HepG2 (cell line): Measurements from ENCODE around the gene KPNA3. TPM values are rescaled to one million over a fixed set of nuclear protein-coding genes. Genes with fewer than 3 reads are reported as not detected.
A peak's percentile ranks its signal among the peaks of the same experiment; 100 is the strongest.

Experiments used
- AGO1 ChIP-seq: fragments of 200-400 bp; formaldehyde crosslinking; IDR thresholded peaks from 2 replicates; pipeline ENCODE4 v1.6.1; 2017; ENCODE audit warnings: mild to moderate bottlenecking, low read depth, low read length, moderate library complexity; ENCODE audit not compliant: poor library complexity, severe bottlenecking
- EED ChIP-seq: sonication (generic); formaldehyde crosslinking; IDR thresholded peaks from 2 replicates; pipeline ENCODE4 v1.5.0; 2020; ENCODE audit warnings: mild to moderate bottlenecking, missing genetic modification reagents
- GATAD1 ChIP-seq: IDR thresholded peaks from 2 replicates; pipeline ENCODE4 v1.6.1; 2016; ENCODE audit warnings: missing genetic modification reagents, missing compliant biosample characterization
- KAT7 ChIP-seq: IDR thresholded peaks from 2 replicates; pipeline ENCODE4 v1.6.1; 2018; ENCODE audit warnings: borderline replicate concordance, missing compliant biosample characterization
- RARG ChIP-seq: sonication (generic); formaldehyde crosslinking; IDR thresholded peaks from 2 replicates; pipeline ENCODE4 v1.4.0; 2020; ENCODE audit warnings: low read depth, mild to moderate bottlenecking, missing genetic modification reagents
- SMC3 ChIP-seq: IDR thresholded peaks from 2 replicates; pipeline ENCODE4 v1.6.1; 2011; ENCODE audit warnings: low read length, improper control_type of control experiment
- ZBTB21 ChIP-seq: sonication (generic); formaldehyde crosslinking; IDR thresholded peaks from 2 replicates; pipeline ENCODE4 v1.4.0; 2020; ENCODE audit warnings: missing genetic modification reagents
- ZIK1 ChIP-seq: sonication (generic); formaldehyde crosslinking; IDR thresholded peaks from 2 replicates; pipeline ENCODE4 v1.5.0; 2020; ENCODE audit warnings: mild to moderate bottlenecking, low read depth, missing genetic modification reagents, borderline replicate concordance
- ZNF556 ChIP-seq: sonication (generic); formaldehyde crosslinking; IDR thresholded peaks from 2 replicates; pipeline ENCODE4 v1.4.0; 2020; ENCODE audit warnings: mild to moderate bottlenecking, missing genetic modification reagents, borderline replicate concordance
- ZNF567 ChIP-seq: sonication (generic); formaldehyde crosslinking; IDR thresholded peaks from 2 replicates; pipeline ENCODE4 v1.8.1; 2023; ENCODE audit warnings: mild to moderate bottlenecking, missing genetic modification reagents, borderline replicate concordance
- ZNF83 ChIP-seq: sonication (generic); formaldehyde crosslinking; IDR thresholded peaks from 2 replicates; pipeline ENCODE4 v1.4.0; 2020; ENCODE audit warnings: missing genetic modification reagents, mild to moderate bottlenecking, borderline replicate concordance
- ZSCAN25 ChIP-seq: sonication (generic); formaldehyde crosslinking; IDR thresholded peaks from 2 replicates; pipeline ENCODE4 v1.8.0; 2022; ENCODE audit warnings: mild to moderate bottlenecking, missing genetic modification reagents
- polyA plus RNA-seq, 8 experiments: library from polyadenylated mRNA; depleted of rRNA in 3 of 8; stranded (reverse) in 7 of 8; unstranded in 1 of 8; fragments of >200 nt; fragmentation: Illumina TruSeq in 4 of 8; extraction: Trizol in 4 of 8; gene quantifications; 2 replicates each; pipeline versions ENCODE4 v1.2.1 to v1.2.3, GENCODE V29; 2011 to 2016; ENCODE audit warnings: low read depth in 4 of 8, missing spikeins in 1 of 8, mixed read lengths in 1 of 8; ENCODE audit not compliant: insufficient read depth in 1 of 8
- total RNA-seq, 5 experiments: library from RNA; depleted of rRNA; stranded (reverse); fragments of >200 nt; fragmentation: Illumina TruSeq; extraction: Trizol; gene quantifications; 2 replicates each; pipeline ENCODE4 v1.2.3, GENCODE V29; 2016; ENCODE audit warnings: low read depth in 1 of 5
- TF ChIP-seq, protein P1 (sequence below): sonication (generic); formaldehyde crosslinking; IDR thresholded peaks from 2 replicates; pipeline ENCODE4 v1.8.1; 2023; ENCODE audit warnings: mild to moderate bottlenecking, missing genetic modification reagents
- TF ChIP-seq, protein P2 (sequence below): sonication (generic); formaldehyde crosslinking; IDR thresholded peaks from 2 replicates; pipeline ENCODE4 v1.5.0; 2020; ENCODE audit warnings: missing genetic modification reagents
- TF ChIP-seq, protein P3 (sequence below): sonication (generic); formaldehyde crosslinking; IDR thresholded peaks from 2 replicates; pipeline ENCODE4 v1.4.0; 2020; ENCODE audit warnings: missing genetic modification reagents, borderline replicate concordance
- TF ChIP-seq, protein P4 (sequence below): sonication (generic); formaldehyde crosslinking; IDR thresholded peaks from 2 replicates; pipeline ENCODE4 v1.4.0; 2020; ENCODE audit warnings: mild to moderate bottlenecking, missing genetic modification reagents, borderline replicate concordance
- TF ChIP-seq, protein P5 (sequence below): sonication (generic); formaldehyde crosslinking; IDR thresholded peaks from 2 replicates; pipeline ENCODE4 v1.4.0; 2020; ENCODE audit warnings: missing genetic modification reagents

KPNA3 gene
- total and polyA plus RNA-seq, 2 of the 13 experiments (the other 11 are each of a cell fraction or from before 2014, with no cell fraction given), result 13.0 to 28.9 TPM

DNA sequence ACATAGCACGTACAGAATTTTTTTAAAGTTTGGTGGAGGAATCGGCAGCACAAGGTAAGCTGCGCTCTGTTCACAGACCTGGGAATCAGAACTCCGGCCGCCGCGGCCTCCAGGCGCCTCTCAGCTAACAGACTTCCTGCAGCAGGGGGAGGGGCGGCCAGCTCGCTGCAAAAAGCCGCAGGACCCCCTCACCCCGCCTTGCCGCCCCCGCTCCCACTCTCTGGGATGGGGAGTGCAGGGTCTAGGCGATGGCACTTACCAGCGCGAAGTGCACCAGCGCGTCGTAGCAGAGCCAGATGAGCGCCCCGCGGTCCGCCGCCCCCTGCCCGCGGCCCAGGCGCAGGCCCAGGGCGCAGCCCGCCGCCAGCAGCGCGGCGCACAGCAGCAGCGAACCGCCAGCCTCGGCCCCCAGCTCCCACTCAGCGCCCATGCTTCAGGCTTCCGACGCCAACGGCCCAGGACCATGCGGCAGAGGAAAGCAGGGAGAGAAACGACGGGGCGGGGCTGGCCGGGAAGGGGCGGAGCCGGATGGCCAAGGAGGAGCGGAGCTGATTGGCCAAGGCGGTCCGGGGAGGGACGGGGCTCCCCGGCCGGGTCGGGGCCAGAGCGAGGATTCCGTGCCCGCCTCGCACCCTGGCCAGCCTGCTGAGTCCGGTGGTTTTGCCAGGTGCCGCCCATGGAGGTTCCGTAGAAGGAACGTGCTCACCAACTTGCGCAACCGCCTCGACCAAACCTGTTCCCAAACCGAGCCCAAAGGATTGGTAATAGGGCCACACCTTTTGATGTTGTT is 101.3 kb downstream of the KPNA3 start, which contains the start of gene EBPL (continued):
- TF ChIP-seq, protein P1, sequence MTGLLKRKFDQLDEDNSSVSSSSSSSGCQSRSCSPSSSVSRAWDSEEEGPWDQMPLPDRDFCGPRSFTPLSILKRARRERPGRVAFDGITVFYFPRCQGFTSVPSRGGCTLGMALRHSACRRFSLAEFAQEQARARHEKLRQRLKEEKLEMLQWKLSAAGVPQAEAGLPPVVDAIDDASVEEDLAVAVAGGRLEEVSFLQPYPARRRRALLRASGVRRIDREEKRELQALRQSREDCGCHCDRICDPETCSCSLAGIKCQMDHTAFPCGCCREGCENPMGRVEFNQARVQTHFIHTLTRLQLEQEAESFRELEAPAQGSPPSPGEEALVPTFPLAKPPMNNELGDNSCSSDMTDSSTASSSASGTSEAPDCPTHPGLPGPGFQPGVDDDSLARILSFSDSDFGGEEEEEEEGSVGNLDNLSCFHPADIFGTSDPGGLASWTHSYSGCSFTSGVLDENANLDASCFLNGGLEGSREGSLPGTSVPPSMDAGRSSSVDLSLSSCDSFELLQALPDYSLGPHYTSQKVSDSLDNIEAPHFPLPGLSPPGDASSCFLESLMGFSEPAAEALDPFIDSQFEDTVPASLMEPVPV (CRISPR knock-in tag), result peak; percentile 84
- TF ChIP-seq EED (peak; percentile 85; the same call in 1 of the 2 replicates), ZNF567 (CRISPR knock-in tag) (no peak), RARG (CRISPR knock-in tag) (no peak), ZSCAN25 (CRISPR knock-in tag) (peak; percentile 73), KAT7 (no peak; the same call in 1 of the 2 replicates), GATAD1 (CRISPR knock-in tag) (peak; percentile 45; the same call in 1 of the 2 replicates), SMC3 (no peak), ZIK1 (CRISPR knock-in tag) (0 out of 2 replicates have a peak, but pooled peaks have one; percentile 78), ZNF83 (CRISPR knock-in tag) (no peak; the same call in 1 of the 2 replicates), AGO1 (no peak), ZNF556 (0 out of 2 replicates have a peak, but pooled peaks have one; percentile 49), ZBTB21 (CRISPR knock-in tag) (no peak)
- TF ChIP-seq, protein P2, sequence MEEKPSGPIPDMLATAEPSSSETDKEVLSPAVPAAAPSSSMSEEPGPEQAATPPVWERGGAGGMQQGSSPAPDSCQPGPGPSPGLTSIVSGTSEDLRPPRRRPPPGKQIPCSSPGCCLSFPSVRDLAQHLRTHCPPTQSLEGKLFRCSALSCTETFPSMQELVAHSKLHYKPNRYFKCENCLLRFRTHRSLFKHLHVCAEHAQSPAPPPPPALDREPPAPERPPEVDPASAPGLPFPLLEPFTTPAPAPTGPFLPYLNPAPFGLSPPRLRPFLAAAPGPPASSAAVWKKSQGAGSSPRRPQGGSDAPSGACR (CRISPR knock-in tag), result peak; percentile 57; the same call in 1 of the 2 replicates
- TF ChIP-seq, protein P3, sequence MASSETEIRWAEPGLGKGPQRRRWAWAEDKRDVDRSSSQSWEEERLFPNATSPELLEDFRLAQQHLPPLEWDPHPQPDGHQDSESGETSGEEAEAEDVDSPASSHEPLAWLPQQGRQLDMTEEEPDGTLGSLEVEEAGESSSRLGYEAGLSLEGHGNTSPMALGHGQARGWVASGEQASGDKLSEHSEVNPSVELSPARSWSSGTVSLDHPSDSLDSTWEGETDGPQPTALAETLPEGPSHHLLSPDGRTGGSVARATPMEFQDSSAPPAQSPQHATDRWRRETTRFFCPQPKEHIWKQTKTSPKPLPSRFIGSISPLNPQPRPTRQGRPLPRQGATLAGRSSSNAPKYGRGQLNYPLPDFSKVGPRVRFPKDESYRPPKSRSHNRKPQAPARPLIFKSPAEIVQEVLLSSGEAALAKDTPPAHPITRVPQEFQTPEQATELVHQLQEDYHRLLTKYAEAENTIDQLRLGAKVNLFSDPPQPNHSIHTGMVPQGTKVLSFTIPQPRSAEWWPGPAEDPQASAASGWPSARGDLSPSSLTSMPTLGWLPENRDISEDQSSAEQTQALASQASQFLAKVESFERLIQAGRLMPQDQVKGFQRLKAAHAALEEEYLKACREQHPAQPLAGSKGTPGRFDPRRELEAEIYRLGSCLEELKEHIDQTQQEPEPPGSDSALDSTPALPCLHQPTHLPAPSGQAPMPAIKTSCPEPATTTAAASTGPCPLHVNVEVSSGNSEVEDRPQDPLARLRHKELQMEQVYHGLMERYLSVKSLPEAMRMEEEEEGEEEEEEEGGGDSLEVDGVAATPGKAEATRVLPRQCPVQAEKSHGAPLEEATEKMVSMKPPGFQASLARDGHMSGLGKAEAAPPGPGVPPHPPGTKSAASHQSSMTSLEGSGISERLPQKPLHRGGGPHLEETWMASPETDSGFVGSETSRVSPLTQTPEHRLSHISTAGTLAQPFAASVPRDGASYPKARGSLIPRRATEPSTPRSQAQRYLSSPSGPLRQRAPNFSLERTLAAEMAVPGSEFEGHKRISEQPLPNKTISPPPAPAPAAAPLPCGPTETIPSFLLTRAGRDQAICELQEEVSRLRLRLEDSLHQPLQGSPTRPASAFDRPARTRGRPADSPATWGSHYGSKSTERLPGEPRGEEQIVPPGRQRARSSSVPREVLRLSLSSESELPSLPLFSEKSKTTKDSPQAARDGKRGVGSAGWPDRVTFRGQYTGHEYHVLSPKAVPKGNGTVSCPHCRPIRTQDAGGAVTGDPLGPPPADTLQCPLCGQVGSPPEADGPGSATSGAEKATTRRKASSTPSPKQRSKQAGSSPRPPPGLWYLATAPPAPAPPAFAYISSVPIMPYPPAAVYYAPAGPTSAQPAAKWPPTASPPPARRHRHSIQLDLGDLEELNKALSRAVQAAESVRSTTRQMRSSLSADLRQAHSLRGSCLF (CRISPR knock-in tag), result 0 out of 2 replicates have a peak, but pooled peaks have one; percentile 40
- TF ChIP-seq, protein P4, sequence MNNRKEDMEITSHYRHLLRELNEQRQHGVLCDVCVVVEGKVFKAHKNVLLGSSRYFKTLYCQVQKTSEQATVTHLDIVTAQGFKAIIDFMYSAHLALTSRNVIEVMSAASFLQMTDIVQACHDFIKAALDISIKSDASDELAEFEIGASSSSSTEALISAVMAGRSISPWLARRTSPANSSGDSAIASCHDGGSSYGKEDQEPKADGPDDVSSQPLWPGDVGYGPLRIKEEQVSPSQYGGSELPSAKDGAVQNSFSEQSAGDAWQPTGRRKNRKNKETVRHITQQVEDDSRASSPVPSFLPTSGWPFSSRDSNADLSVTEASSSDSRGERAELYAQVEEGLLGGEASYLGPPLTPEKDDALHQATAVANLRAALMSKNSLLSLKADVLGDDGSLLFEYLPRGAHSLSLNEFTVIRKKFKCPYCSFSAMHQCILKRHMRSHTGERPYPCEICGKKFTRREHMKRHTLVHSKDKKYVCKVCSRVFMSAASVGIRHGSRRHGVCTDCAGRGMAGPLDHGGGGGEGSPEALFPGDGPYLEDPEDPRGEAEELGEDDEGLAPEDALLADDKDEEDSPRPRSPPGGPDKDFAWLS (CRISPR knock-in tag), result no peak
- TF ChIP-seq, protein P5, sequence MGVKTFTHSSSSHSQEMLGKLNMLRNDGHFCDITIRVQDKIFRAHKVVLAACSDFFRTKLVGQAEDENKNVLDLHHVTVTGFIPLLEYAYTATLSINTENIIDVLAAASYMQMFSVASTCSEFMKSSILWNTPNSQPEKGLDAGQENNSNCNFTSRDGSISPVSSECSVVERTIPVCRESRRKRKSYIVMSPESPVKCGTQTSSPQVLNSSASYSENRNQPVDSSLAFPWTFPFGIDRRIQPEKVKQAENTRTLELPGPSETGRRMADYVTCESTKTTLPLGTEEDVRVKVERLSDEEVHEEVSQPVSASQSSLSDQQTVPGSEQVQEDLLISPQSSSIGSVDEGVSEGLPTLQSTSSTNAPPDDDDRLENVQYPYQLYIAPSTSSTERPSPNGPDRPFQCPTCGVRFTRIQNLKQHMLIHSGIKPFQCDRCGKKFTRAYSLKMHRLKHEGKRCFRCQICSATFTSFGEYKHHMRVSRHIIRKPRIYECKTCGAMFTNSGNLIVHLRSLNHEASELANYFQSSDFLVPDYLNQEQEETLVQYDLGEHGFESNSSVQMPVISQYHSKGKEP (CRISPR knock-in tag), result peak; percentile 15; the same call in 1 of the 2 replicates
